Gastroesophageal sphincter (tissue), 3 donors: ENCODE measurements around the gene KIF26B.

Source experiments
- POLR2A ChIP-seq, 2 donors: fragments of 450-650 bp; IDR thresholded peaks; one replicate each; pipeline ENCODE4 v1.6.1; 2017; ENCODE audit warnings: antibody characterized with exemption in 2 of 2, mild to moderate bottlenecking in 2 of 2, moderate library complexity in 1 of 2
- TF ChIP-seq, protein P1 (sequence below), 4 experiments: fragments of 200-600 bp in 2 of 4; fragments of 450-650 bp in 2 of 4; sonication (generic) in 1 of 4; IDR thresholded peaks; one replicate each; pipeline ENCODE4 v1.5.1; 2017 to 2019; ENCODE audit warnings: antibody characterized with exemption in 4 of 4, mild to moderate bottlenecking in 2 of 4, moderate library complexity in 2 of 4

DNA sequence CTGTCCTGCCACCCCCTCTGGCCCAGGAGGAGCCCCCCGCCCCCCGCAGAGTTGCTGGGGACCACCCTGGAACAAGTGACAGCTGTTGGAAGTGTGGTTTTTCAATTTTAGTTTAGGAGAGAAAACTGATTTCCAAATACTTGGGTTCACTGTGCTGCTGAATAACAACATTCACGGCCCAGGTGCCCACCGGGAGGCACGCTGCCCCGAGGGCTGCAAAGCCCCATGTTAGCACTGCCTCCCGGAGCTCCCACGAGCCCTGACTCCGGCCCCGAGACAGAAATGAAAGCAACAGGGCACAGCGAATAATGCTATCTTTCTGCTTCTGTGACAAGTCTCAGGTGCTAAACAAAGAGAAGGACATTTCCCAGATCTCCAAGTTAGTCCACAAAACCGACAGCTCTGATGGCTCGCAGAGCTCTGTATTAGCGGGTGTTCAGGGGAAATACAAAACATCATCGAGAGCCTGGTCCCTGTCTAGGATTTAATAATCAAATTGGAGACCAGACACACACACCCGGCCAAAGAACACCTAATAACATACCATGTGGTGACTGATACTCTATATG, 451.5 kb downstream of the KIF26B start:
- no peak for TF ChIP-seq POLR2A (IDR thresholded peaks at IDR 0.05)
- TF ChIP-seq, protein P1, sequence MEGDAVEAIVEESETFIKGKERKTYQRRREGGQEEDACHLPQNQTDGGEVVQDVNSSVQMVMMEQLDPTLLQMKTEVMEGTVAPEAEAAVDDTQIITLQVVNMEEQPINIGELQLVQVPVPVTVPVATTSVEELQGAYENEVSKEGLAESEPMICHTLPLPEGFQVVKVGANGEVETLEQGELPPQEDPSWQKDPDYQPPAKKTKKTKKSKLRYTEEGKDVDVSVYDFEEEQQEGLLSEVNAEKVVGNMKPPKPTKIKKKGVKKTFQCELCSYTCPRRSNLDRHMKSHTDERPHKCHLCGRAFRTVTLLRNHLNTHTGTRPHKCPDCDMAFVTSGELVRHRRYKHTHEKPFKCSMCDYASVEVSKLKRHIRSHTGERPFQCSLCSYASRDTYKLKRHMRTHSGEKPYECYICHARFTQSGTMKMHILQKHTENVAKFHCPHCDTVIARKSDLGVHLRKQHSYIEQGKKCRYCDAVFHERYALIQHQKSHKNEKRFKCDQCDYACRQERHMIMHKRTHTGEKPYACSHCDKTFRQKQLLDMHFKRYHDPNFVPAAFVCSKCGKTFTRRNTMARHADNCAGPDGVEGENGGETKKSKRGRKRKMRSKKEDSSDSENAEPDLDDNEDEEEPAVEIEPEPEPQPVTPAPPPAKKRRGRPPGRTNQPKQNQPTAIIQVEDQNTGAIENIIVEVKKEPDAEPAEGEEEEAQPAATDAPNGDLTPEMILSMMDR (IDR thresholded peaks at IDR 0.05): no peak
